IPS-NIHi7 (cell line): ENCODE results near the gene THAP5.
A peak's percentile ranks its signal among the peaks of the same experiment; 100 is the strongest.

ENCODE experiments used
- DNase-seq: peaks from one replicate; pipeline ENCODE4 v3.0.0; 2012; ENCODE audit warnings: mixed read lengths; ENCODE audit errors: extremely low spot score

THAP5 gene, protein sequence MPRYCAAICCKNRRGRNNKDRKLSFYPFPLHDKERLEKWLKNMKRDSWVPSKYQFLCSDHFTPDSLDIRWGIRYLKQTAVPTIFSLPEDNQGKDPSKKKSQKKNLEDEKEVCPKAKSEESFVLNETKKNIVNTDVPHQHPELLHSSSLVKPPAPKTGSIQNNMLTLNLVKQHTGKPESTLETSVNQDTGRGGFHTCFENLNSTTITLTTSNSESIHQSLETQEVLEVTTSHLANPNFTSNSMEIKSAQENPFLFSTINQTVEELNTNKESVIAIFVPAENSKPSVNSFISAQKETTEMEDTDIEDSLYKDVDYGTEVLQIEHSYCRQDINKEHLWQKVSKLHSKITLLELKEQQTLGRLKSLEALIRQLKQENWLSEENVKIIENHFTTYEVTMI

DNA sequence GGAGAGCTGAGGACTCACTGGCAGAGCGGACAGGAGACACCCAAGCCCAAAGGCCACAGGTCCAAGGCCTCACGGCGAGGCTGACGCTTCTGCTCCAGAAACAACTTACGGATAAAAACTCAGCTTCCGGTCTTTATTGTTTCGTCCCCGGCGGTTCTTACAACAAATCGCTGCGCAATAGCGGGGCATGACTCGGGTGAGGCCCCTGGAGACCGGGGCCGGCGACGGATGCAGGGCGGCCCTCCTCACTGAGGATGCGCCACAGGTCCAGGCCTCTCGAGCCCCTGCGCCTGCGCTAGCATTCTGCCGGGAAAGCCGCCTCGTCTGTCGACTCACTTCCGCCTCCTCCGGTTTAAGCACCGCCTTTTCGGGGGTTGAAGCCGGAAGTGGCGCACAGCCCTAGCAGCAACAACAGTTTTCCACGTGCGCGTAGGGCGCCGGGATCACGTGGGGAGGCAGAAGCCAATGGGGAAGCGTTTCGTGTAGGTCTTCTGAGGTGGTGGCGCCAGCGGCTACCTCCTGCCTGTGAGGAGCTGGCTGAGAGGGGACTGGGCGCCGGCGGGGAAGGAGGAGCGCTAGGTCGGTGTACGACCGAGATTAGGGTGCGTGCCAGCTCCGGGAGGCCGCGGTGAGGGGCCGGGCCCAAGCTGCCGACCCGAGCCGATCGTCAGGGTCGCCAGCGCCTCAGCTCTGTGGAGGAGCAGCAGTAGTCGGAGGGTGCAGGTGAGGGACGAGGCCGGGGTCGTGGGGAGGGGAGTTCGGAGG is at the start of gene THAP5, which contains the start of gene DNAJB9:
Gene THAP5 (minus strand): TSS at position 326 of the 765 bp plus-strand sequence. CDS start 137 bp downstream, at position 189.
Gene DNAJB9 (plus strand): TSS at position 494 of the 765 bp plus-strand sequence. CDS start 1,853 bp downstream, outside the sequence.
- DNase-seq = peak; percentile 96

DNA sequence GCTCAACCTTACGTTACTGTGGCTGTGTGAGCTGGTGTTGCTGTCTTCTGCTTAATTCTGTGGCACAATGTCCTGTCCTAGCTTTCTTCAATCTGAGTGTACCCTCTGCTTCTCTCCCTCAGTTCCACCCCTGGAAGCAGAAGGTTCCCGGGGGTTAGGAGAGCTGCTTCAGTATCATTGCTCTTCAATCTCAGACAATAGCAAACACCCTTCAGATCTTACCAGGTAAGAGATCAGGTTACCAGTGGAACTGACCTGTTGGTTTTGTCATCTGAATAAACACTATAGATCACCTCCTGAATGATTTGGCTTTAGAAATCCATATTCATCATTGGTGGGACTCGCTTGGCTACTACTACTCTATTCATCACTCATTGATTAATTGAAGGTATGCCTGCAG is 48.5 kb upstream of the THAP5 start:
- no peak for DNase-seq

DNA sequence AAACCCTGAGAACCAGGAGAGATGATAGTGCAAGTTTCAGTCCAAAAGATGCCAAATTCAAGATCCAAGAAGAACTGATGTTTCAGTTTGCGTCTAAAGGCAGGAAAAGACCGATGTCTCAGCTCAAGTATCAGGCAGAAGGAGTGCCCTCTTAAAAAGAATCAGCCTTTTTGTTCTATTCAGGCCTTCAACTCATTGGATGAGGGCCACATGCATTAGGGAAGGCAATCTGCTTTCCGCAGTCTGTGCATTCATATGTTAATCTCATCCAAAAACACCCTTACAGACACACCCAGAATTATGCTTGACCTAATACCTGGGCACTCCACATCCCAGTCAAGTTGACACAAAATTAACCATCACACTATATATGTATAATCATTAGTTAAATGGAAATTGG is 45.4 kb upstream of the THAP5 start:
- DNase-seq = no peak

DNA sequence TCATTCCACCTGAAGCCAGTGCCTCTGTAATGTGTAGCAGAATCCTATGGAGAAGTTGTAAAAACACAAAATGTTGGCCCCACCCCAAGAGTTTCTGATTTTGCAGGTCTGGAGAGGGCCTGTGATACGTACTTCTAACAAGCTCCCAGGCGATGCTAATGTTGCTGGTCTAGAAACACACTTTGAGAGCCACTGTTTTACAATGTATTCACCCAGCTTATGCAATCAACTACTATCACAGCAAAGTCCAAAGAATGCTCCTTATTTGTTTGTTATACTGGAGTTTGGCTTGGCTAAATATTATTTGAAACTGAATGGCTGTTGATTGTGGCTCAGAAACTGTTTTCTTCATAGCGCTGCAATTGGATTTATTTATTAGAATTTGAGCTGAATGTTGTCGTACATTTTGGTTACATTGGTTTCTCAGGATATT is 44.5 kb upstream of the THAP5 start:
- DNase-seq = no peak

DNA sequence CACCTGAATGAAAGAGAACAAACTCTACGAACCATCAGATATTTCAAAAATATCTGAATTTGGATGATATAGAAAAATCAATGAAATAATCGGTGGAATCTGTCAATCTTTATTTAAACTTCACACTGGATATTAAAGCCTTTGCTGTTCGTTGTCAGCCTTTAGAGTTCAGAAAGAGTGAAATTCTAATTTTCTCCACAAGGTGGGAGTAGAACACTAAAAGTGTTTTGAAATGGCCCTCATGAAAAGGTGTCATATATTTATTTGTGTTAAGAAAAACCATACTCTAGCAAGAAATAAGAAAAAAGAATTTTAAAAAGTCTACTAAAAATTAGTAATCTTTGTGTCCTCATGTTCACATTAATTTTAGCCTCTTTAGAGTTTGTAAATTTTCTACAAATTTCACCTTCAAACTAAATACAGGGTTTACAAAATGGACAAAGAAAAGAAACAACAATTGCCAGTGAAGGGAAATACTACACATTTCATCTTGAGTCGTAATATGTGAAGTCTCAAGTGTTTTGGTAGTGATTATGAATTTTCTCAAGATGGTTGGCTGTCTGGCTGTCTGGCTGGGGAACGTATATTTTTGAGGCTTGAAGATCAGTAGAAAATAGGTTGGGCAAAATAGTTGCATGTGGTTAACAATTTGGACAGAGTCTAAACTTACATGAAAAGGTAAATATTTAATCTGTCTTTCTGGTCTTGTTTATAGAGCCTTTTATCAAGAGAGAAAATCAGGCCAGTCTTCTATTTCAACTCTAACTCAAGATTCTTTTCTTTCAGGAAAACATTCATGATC is 43.8 kb upstream of the THAP5 start:
- peak; percentile 33 for DNase-seq

DNA sequence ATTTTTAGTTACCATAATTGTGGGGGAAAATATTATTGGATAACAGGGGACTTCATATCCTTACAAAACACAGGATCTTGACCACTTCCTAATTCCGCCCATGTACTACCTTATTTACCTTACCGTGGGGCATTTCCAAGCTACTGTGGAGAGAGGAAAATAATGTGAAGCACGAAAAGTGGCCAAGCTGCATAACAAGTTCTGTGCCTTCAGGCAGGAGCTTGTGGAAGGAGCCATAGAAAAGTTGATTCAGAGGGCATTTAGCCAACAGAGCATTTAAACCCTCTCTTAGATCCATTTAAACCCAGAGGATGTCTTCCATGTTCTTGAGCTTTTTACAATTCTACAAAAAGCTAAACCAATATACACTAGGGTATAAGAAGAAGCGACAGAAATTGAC is 41.8 kb upstream of the THAP5 start:
- DNase-seq = no peak

DNA sequence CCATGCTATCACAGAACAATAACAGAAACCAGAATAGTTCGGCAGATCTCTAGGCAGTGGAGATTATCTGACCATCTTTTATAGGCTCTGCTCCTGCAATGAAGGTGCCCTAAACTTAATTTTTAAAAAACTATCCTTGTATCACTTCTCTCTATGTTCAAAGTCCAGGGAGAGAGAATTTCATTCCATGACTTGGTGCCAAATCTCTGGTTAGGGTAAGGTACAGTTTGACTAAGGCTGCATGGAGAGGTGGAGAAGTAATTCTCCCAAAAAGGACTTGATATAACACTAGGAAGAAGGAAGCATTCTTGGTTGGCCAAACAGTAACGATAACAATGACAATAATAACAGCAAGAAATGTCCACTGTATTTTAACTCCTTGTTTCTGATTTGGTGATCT is 40.1 kb upstream of the THAP5 start:
- no peak for DNase-seq

DNA sequence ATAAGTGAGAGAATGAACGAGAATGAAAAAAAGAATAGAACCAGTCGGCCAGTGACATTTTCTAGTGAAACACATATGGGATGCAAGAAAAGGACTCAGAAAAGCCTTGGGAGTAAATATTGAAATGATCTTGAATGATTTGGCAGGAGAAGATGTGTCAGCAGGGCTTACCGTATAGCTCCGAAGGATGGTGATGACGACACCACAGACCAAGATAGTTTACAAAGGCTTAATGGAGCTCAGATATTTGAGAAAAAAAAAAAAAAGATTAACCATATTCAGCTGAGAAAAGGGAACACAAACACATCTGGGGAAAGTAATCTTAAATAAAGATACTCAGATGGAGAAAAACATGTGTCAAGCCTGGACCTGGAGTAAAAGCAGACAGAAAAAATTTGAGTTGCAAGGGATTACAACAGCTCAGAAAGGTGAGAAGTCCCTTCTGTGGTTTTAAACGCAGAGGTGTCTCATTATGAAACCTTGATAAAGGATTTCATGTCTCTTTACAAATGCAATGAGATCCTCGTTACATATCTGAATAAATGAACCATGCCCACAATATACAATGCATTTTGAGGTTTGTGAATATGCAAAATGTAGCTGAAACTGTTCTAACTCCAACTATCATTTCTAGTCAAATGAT is 36.2 kb upstream of the THAP5 start:
- DNase-seq = no peak

DNA sequence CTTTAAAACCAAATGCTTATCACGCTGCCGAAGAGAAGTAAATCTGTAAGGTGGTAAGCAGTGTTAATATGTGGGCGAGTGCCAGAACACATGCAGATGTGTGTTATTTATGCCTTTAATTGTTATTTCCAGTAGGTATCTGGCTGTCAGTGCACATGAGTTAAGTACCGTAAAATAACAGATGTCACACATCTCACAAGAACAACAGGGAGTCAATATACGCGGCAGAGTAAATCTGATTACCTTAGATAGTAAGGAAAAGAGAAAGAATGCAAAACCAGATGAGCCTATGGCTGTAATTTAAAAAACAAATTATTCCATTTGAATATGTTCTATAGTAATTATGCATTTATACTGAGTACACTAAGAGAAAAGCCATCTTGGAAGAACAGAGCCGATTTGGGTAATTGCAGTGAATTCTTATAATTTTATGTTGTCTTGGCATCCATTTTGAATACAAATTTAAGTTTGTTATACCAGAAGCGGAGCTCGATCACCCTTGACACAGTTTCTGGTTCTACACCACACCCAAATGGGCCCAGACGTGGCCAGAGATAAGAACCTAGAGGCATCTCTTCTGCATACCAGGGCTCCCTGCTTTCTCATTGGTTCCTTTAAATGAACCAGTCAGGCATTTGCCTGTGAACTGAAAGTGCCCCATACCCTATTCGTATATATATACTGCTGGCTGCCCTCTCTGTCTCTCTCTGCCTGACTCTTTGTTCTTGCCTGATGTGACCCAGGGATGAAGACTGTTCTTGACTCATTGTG is 35.0 kb upstream of the THAP5 start:
- DNase-seq = no peak

DNA sequence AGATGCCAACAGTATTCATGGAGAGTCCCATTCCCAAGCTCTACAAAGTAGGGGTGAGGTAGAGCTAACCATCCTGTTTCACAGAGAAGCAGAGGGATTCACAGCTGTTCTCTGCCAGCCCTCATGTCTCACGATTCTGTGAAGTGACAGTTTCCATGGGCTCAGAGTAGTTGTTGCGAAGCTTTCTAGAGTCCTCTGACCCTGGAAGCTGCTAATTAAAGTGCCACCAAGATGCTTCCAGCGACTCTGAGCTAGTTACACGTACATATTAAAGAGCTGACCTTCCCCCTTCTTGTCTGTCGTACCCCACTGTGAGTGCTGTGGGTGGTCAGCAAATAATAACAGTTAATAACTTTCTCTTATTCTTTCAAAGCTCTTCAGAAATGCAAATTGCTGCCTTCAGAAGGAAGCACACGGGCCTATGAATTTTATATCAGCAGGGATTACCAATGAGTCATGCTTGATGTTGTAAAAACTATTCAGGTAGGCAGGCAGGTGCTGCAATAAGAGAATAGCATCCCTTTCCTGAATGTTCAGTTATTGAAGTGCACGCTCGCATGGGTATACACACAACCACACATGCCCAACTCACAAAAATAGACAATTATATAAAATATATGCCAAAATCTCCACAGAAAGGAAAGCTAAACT is 34.3 kb upstream of the THAP5 start:
- DNase-seq = no peak

DNA sequence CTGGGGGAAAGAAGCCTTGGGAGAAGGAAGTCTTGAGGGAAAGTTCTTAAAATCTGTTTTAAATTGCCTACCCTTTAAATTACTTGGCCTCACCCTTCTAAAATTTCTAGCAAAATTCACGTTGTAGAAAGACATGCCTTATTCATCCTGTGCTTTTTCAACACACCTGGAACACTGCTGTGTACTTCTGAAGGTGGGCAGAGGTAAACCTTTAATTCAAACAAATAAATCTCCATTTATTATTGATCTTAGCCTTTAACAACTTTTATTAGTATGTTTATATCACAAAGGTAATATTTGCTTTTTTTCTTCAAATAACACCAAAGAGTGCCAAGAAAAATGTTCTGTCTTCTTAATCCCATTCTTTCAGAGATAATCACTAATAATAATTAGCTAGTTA is 30.9 kb upstream of the THAP5 start:
- DNase-seq = no peak

DNA sequence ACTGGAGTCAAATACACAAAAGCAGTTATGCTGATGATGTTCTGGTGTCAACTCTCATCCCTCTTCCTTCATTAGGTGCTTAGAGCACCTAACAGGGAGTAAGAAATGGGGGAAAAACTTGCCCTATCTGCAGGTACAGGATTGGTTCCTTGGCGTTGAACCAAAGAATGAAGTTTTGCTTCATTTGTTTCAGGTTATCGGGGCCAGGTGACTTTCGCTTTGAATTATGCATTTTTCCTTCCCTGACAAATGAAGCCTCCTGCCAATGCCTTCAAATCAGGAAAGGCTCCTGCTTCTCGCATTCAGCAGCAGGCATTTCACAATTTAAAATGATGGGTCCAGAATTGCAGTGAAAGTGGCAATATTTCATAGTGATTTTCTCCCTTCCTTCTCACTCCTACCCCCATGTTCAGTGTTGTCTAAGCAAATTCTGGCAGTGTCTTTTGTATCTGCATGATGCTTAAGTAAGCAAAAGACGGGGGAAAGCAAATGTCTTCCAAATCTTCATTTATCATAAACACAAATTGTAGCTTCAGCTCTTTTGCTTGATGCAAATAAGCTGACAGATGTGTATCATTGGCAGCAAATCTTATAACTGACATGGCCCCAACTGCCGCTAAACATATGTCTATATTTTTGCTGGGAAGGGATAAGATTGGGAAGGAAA is 29.5 kb upstream of the THAP5 start:
- no peak for DNase-seq

DNA sequence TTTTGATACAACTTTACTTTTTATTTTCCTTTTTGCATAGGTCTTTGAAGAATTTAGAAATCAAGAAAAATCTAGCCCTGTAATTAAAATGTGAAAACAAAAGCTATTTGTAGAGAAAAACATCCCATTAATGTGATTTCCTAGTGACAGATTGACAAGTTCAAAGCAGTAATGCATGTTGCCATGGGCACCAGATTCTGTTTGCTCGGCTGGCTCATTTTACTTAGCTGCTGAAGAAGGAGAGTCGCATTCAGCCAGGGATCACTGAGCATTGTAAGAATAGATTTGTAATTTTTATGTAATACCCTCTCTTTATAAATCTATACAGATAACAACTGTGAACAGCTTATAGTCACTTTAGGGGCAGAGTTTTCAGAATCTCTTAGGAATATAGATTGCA is 28.6 kb upstream of the THAP5 start:
- no peak for DNase-seq

DNA sequence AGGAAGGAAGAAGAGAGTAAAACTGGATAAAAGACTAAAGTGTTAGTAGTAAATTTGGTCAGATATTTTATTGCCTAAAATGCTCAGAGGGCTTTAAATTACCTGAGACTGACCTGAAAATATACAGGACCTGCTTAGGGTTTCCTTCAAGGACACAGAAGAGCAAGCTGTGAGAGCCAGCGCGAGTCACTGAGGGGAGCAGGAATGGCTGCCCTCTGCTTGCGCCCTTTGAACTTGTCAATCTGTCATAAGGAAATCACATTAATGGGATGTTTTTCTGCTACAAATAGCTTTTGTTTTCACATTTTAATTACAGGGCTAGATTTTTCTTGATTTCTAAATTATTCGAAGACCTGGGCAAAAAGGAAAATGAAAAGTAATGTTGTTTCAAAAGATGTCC is 27.1 kb upstream of the THAP5 start:
- no peak for DNase-seq

DNA sequence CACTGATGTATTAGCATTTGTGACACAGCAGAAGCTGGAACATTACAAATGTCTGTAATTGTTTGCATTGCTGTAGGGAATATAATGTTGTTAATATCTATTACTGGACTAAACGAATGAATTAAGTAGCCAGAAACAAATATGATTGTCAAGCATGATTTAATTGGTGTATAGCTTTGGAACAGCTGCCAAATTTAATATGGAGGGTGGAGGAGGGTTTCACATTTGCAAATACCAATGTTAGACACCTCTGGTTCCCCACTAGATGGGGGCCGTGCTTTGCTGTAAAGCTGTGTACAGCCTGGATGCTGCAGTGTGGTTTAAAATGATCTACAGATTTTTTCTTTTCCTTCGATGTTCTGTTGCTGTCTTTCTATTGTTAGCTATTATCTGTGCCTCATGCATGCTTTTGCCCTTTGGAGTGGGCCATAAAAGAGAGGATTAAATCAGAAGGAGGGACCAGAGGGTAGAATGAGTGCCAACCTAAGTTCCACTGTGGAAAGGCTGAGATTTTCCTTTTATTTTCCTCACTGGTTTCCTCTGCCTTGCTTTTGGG is 23.2 kb upstream of the THAP5 start:
- DNase-seq = no peak

DNA sequence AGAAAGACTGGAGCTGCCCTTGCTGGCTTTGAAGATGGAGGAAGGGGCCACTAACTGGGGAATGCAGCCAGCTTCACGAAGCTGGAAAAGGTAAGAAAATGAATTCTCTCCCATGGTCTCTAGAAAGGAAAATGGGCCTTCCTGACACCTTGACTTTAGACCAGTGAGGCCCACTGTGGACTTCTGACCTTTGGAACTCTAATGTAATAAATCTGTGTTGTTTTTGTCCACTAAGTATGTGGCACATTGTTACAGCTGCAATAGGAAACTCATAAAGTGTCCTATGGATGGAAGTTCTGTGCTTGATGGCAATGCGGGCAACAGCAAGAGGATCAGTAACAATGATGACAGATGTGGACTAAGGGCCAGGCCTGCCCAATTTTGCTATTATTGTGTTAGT is 21.1 kb upstream of the THAP5 start:
- no peak for DNase-seq

DNA sequence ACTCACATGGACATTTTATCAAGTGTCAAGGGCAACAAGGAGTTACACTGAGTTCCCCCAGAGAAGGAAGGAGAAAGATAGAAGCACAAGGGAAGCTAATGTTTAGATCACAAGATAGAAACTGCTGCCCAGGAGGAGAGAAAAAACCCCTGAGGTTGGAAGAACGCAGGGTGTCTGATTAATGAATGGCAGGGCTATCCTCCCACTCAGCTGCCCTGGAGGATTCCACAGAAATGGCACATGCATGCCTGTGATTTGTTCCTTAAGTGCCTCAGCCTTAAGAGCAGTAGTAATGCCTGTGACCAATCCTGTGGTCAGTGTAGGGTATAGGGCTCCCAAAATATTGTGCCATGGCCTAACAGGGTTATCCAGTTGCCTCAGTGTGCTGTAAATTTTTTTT is 20.4 kb upstream of the THAP5 start:
- no peak for DNase-seq

DNA sequence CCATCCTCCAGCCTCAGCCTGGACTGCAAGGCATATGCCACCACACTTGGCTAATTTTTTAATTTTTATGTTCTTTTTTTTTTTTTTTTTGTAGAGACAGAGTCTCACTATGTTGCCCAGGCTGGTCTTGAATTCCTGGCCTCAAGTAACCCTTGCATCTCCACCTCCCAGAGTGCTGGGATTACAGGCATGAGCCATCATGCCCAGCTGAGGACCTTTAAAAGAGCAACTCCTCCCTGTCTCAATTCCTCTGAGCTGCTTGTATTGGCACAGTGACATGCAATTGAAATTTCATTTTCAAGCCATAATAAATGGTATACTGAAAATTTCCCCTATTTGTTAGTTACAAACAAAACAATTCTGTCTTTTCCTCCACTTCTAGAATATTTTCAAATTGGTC is 19.7 kb upstream of the THAP5 start:
- no peak for DNase-seq

DNA sequence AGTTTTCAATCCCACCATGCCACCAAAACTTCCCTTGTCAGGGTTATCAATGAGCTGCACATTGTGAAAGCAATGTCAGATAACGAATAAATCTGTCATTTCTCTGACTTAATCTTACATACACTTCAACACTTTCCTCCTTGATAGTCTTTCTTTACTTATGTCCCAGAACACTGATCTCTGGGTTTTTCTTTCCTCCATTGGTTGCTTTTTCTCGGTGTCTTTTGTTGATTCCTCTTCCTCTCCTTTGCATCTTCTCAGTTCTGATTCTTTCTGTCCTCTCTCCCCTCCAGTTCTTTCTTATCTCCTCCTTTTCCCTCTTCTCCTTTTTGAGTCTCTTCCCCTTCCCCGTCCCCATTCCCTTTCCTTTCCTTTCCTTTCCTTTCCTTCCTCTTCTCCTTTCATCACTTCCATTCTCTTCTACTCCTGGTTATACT is 16.8 kb upstream of the THAP5 start:
- no peak for DNase-seq
